NCI-H2196 treated with DMSO at 0.1 percent for 48 hours (cell line): ENCODE data around the gene ANKRD22.
"Not testable (repeated sequence)": the region's sequence is repeated elsewhere in the genome, so short reads cannot be mapped to it uniquely, and the experiment has no call there.

Experiments
- DNase-seq: peaks from one replicate; lab custom pipeline; 2025; ENCODE audit not compliant: unreplicated experiment; lab: John Stamatoyannopoulos, UW

The ANKRD22 gene

DNA sequence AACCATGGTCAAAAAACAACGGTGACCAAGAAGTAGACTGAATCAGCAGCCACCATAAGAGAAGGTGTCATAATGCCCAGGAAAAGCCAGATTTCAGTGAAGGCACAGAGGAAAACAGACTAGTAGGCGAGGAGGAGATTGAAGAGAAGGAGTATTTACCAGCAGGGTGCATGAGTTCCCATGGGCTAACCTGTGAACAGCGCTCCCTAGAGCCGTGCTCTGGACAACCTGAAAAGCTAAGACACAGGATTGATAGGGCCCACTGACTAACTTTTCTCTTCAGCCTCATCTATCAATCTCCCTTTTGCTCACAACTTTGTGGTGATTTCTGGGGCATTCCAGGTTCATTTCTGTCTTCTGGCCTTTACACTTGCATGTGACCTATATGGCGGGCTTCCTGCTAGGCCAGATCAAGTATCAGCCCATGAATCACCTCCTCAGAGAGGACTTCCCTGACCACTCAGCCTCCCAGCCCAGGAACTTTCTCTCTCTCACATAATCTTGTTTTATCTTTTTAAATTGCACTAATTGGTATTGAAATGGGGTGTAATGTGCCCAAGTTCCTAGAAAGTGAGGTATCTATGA, 12.8 kb downstream of the ANKRD22 start:
- no peak for DNase-seq

DNA sequence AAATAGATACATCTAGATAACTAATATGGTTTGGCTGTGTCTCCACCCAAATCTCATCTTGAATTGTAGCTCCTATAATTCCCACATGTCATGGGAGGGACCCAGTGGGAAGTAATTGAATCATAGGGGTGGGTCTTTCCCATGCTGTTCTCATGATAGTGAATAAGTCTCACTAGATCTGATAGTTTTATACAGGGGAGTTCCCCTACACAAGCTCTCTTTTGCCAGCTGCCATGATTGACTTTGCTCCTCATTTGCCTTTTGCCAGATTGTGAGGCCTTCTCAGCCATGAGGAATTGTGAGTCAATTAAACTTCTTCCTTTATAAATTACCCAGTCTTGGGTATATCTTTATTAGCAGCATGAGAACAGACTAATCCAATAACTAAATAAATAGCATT, 14.0 kb downstream of the ANKRD22 start:
- DNase-seq: not testable (repeated sequence)

DNA sequence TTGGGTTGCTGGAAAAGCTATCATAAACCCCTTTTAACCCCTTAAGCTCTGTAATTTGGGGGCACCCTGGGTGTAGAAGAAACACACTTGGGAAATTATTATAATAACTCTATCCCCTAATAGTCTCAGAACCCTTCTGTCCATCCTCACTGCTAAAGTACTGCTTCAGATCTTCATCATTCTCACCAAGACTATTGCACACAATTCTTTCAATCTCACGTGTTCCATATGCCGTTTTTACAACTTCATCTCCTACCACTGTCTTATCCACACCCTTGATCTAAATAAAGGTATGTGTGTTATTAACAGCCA, 15.8 kb downstream of the ANKRD22 start:
- DNase-seq: no peak

DNA sequence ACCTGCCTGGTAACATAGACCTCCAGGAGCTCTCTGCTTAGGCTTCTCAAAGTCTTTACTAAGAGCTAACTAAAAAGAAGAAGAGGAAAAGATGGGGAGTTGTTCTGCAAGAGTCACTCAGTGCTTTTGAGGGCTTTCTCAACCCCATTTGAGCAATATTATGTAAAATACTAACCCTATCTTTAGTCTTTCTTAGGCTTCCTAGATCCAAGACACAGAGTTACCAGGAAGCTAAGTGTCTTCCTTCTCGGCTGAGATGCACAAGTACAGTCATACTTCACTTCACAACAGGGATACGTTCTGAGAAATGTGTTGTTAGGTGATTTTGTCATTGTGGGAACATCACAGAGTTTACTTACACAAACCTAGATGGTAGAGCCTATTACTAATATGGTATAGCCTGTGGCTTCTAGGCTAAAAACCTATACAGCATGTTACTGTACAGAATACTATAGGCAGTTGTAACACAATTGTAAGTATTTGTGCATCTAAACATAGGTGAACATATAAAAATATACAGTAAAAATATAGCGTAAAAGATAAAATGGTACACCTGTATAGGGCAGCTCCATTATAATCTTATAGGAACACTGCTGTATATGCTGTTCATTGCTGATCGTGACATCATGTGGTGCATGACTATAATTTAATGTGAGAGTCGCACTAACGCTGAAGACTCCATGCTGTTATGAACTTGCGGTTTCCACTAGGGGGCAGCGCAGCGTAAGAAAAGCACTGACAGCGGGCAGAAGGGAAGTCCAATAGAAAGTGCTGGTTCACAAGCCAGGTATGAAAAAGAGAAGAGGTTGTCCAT, 16.3 kb downstream of the ANKRD22 start:
- peak; percentile 29 for DNase-seq

DNA sequence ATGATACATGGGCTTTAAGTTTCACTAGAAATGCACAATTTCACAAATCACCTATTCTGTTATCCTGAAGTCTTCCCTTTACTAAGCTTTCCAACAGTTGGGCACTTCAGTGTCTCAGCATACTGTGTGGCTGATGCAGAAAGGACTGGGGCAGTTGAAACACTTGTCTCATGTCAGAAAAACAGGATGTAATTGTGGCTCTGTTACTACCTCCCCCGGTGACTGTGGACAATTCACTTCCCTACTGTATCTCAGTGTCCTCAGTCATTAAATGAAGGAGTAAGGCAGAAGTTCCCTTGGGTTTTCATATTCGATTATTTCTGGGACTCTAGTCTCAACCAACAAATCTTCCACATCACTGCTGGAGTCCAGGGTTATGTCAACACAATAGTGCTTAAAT, 17.9 kb downstream of the ANKRD22 start:
- no peak for DNase-seq

DNA sequence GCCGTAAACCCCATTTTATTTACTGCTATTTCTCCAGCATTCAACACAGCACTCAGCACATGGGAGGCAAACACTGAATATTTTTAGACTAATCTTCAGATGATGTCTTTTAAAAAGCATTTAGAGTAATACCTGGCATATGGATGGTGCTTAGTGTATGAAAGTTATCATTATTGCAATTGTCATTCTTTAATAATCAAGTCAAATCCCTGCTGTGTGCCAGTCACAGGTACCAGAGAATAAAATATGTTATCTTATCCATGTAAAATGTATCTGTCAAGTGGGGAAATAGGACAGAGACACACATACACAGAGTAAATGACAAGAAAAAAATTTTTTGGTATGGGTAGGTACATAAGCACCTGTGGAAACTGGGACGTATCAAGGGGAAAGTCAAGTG, 18.5 kb downstream of the ANKRD22 start:
- no peak for DNase-seq

DNA sequence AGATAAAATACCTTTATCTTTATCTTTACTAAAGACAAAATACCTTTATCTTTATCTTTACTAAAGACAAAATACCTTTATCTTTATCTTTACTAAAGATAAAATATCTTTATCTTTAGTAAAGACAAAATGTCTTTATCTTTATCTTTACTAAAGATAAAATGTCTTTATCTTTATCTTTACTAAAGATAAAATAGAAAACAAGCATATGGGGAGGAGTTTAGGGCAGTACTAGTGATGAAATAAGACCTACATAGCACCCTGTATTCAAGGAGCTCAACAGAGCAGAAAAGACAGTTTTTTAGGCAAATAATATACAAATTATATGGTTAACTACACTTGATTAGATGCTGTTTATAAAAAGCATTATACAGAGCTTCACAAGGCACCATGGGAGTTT, 19.3 kb downstream of the ANKRD22 start:
- DNase-seq: no peak

DNA sequence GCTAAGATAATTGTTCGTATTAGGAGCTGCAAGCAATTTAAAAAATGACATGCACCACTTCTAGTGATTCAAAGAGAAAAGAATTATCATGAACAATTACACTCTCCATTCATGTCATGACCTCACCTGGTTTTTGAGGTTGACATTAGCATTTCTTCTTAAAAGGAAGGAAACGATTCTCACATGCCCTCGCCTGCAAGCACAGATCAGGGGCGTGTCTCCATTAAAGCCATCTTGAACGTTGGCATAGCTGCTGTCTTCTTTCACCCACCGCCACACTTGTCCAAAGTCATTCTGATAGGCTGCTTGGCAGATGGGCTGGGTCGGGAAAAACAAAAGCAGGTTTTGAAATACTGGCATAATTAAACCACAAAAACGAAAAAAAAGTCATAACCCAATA, 19.9 kb downstream of the ANKRD22 start:
- no peak for DNase-seq

DNA sequence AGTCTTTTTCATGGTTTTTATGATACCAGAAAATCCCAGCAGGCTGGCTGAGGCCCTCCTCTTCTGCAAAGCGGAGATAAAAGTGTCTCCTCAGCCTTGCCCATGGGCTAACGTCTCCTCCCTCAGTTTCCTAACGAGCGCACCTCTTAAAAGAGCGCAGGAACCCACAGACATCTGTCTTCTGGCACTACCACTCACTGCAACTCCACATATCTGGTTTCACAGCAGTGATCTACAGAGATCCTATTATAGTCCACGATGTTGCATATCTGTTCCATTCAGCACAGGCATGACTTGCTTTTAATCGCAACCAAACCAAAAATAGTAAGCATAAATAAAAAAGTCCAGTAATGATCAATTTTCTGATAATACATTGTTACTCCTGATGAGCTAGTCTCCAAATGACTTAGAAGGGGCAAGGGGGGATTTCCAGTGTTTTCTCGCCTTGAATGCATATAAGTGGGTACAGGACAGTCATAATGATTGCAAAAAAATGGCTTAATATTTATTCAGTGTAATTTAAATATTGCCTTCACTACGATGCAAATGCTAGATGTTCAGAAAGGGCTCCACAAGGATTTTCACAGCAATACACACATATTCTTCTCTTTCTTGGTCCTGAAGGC, 20.9 kb downstream of the ANKRD22 start:
- DNase-seq: no peak

DNA sequence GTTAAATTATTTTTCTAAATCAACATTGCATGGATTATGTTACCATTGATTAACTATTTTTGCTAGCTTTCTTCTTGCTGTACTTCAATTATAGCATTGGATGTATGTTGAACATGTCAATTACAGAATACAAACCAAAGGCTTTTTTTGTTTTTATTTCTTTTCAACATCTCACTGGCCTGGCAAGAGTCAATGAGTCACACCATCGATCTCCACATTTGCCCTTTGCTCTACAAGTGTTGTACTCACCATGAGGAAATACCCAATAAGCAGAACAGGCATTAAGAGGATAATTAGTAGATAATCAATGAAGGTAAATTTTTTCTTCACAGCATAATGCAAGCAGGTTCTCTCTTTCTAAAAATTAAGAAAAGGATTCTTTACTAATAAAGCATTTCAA, 23.3 kb downstream of the ANKRD22 start:
- DNase-seq: no peak

DNA sequence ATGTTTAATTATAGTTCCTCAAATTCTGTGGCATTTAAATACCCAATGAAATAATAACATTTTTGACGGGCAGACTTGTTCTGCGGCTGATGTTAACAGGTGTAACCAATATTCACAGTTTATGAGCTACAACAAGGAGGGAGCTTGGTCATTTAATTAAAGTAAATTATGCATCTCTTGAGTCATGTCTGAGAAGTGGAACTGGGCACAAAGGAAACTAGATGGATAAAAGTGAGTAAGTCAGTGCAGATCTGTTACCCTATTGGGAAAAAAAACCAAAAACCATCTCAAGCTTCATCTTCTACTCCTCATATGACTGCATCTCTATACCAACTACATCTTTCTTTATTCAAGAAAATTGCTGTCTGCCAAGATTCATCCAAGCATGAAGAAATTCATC, 24.0 kb downstream of the ANKRD22 start:
- DNase-seq: no peak

DNA sequence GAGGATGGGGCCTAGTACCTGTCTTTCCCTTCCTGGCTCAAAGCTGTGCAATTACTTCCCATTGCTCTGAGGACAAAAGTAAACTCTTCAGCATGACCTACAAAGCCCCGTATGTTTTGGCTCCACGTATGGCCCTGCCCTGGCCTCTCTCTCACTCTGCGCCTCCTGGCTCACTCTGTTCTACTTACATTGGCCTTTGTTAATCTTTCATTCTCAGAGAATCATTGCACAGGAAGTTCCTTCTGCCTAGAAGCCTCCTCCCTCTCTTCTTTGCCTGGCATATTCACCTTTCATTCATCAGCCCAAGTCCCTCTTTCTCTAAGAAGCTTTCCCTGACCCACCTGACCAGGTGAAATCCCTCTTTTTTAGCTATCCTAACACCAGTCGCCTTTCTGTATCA, 25.3 kb downstream of the ANKRD22 start:
- DNase-seq: no peak

DNA sequence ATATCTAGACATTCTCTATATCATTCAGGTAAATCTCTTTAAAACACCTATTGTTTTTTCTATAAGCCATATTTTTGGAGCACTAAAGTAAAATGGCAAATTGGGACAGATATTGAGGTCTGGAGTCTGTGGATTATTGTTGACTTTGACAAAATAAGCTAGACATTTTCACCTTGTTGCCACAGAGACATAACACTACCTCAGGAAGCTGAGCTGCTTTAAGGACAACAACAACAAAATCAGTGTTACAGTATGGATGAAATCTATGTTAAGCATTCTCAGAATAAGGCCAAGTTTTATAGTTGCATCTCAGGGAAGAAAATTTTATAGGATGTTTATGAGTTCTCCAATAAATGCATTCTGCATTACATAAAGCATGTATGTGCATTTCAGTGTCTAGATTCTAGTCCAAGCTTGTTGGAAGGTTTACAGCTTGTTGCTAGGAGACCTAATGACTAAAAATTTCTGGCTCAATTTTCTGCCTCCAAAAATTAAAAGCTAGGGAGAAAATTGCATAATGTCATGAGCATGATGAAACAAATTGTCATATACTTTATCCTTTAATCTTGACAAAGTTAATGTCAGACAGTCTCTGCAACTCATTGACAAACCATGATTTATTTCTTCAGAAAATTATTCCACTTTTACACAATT, 30.8 kb downstream of the ANKRD22 start:
- DNase-seq: no peak

DNA sequence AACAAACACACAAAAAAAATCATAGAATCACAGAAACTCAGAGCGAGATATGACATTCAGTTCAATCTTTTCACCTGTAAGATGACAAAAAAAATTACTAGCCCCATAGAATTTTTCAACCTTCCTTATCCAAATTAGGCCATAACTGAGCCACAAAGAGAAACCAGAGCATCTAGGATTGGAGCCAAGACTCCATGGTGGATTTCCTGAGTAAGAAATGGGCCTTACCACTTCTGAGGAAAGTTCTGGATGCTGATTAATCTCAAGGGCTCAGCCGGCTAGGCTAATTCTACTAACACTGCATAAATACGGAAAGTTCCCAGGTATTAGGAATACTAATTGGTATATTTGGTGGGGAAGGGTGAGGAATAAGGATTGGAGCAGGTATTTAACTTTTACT, 32.4 kb downstream of the ANKRD22 start:
- DNase-seq: no peak

DNA sequence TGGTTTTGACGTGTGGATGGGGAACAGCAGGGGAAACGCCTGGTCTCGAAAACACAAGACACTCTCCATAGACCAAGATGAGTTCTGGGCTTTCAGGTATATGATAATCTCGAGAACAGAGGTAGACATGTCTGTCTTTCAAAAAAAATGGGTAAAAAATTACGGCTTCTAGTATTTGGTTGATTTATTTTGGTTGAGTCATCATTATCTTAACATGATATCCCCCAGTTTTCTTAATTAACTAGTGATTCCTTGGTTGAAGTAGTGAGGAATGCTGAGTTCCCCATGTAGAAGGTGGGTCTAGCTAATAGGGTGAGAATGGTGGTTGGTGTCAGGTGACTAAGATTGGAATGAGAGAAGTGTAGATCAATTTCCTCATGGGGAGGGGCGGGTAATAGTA, 38.4 kb downstream of the ANKRD22 start:
- no peak for DNase-seq

DNA sequence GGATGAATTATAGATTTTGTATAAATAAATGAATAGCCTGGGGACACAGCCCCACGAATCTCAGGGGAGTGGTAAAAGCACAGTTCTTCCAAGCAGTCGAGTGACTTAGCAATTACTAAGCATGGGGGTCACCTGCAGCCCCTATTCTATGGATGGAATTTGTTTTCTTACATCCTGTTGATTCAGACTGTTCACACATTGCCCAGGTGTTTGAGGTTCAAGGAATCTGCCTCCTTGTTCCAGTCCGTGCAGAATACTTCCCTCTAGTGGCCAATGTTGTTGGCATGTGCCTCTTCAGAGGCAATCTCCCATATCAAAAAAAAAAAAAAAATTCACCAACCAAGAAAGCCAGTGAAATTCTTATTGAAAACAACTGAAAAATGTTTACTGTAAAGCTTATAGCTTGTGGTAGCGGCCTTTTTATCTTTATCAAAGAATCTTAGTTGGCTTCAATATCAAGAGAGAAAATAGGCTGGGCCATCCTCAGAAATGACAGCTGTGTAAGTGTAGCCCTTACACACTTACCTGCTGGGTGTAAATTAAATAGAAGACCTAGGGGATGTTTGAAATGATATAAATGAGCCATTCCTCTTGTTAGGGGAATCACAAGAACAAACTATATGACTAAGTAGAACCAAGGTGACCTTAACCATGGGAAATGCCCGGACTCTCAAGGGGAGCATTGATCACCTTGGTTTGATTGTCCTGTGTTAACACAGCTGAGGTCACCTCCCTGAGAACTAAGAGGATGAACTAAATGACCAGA, 41.3 kb downstream of the ANKRD22 start:
- peak; percentile 31 for DNase-seq

DNA sequence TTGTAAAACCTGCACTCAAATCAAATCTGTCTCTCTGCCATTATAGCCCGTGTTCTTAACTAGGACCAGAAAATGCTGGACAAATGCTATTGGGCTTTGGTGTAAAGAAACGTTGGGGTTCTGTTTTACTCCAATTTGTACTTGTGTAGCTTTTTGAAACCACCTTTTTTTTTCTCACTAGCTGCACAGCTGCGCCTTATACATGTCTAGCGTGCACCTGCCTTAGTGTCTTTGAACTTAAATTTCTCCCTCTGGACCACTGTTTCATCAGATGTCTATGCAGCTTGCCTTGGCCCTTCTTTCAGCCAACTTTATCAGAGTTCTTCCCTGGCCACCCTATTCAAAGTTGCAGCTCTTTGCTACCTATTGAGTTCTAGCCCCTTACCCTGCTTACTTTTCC, 42.0 kb downstream of the ANKRD22 start:
- DNase-seq: no peak

DNA sequence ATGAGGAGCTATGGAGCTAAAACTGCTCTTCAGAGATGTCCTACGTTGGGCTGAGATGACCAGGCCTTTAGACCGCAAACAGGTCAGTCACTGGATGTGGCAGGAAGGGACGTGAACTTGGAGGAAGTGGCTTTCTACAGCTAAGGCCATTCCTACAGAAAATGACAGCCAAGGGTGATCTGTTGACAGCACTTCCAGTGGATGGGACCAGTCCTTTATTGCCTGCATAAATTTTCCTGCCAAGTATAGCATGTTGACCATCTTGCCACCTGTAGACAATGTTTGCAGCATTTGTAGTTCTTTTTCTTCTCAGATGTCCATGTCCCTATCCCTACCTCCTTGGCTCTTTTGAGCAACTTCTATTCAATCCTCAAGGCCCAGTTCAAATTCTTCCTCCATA, 45.7 kb downstream of the ANKRD22 start:
- no peak for DNase-seq

DNA sequence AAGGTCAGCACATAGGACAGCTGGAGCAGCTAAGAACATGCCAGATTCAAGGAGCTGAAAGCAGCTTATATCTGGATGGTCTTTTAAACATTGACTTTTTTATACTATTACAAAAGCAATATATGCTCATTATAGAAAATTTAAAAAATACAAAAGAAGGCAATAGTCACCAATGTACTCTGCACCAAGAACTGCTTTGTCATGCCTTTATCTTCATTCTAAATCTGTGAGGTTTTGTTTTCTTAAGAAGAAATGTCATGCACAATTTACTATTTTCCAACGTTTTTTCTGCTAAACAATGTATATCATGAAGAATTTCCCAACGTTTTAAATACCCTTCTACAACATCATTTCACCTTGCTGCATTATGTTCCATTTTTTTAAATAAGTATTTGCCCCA, 46.3 kb downstream of the ANKRD22 start:
- DNase-seq: no peak

DNA sequence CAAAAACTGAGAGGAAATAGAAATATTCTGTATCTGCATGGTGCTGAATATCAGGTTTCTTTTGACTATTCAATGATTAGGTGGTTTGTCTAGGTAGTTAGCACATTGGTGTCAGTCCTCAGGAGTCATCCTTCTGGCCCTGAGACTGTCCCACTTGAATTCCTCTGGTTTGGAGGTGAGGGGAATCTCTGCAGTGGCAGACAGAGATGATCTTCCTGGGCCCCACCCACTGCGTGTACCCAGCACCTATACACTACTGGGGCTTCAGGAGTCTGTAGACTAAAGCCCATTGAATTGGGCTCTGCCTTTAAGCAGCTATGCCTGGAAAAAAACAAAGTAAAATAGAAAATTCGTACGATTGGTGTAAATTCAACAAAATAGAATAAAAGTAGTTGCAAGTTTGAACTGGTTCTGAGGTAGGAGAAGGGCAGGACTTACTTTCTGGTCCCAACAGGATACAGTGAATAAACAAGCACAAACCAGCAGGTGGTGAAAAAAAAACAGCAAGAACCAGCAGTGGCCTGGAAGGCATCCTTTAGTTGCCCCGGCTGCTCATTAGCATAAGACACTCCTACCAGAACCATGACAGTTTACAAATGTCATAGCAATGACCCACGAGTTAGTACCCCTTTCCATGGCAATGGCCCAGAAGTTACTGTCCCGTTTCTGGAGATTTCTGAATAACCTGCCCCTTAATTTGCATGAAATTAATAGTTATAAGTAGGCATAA, 47.4 kb downstream of the ANKRD22 start:
- no peak for DNase-seq

DNA sequence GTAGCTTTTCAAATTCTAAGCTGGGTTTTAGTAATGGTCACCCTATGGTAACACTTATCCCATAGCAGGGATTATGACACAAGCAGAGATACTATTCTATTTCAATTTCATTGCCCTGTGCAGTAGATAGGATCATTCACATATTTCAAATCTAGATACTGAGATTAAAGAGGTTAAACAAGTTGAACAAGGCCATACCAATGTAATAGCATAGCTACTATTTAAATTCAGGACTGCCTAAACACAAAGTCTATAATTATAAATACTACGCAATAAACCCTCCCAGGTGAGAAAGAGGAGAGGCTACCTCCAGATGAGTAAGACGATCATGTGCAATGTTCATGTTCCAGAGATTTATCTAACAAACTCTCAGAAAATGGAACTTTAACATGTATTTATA, 48.0 kb downstream of the ANKRD22 start:
- no peak for DNase-seq
